NCI-H2107 treated with DMSO at 0.1 percent for 48 hours (cell line): Measurements from ENCODE around the gene MILR1.
"Not testable (repeated sequence)": the region's sequence is repeated elsewhere in the genome, so short reads cannot be mapped to it uniquely, and the experiment has no call there.

Experiments used
- DNase-seq: peaks from one replicate; lab custom pipeline; 2025; ENCODE audit not compliant: unreplicated experiment; lab: John Stamatoyannopoulos, UW

The MILR1 gene

GRCh38 chr17:64466834-64467233 lies 17.9 kb downstream of the MILR1 start:
- not testable (repeated sequence) for DNase-seq

- no peak for DNase-seq
These were observed 21.7 kb downstream of the MILR1 start for GRCh38 chr17:64470625-64471024.

- DNase-seq = no peak
These were observed 22.5 kb downstream of the MILR1 start for GRCh38 chr17:64471440-64471839.

GRCh38 chr17:64472564-64472963 lies 23.6 kb downstream of the MILR1 start:
- no peak for DNase-seq

GRCh38 chr17:64477849-64478248 lies 28.9 kb downstream of the MILR1 start:
- DNase-seq = no peak

GRCh38 chr17:64480951-64481350 lies 32.0 kb downstream of the MILR1 start:
- DNase-seq = no peak

- no peak for DNase-seq
These were observed 35.5 kb downstream of the MILR1 start for GRCh38 chr17:64484380-64484779.

- DNase-seq = no peak
These were observed 39.4 kb downstream of the MILR1 start for GRCh38 chr17:64488301-64488700.

GRCh38 chr17:64491034-64491860 lies 42.3 kb downstream of the MILR1 start:
- no peak for DNase-seq

- DNase-seq = no peak
These were observed 43.1 kb downstream of the MILR1 start for GRCh38 chr17:64491994-64492393.

GRCh38 chr17:64492481-64493109 lies 43.7 kb downstream of the MILR1 start:
- no peak for DNase-seq

- DNase-seq = no peak
These were observed 45.2 kb downstream of the MILR1 start for GRCh38 chr17:64494121-64494520.

GRCh38 chr17:64495300-64495699 lies 46.4 kb downstream of the MILR1 start:
- not testable (repeated sequence) for DNase-seq

- no peak for DNase-seq
These were observed 47.5 kb downstream of the MILR1 start for GRCh38 chr17:64496348-64496785.

- DNase-seq = peak; percentile 92
These were observed 48.1 kb downstream of the MILR1 start, which contains the start of gene POLG2 for GRCh38 chr17:64496786-64497564. Gene POLG2, minus strand, starts transcription at chr17:64497054. Its CDS starts 86 bp downstream, at chr17:64496968.

GRCh38 chr17:64497565-64498035 lies 48.7 kb downstream of the MILR1 start:
- no peak for DNase-seq

GRCh38 chr17:64498308-64499203 lies 49.6 kb downstream of the MILR1 start:
- DNase-seq = no peak

GRCh38 chr17:64499805-64500486 lies 51.0 kb downstream of the MILR1 start:
- DNase-seq = no peak

GRCh38 chr17:64500487-64500859 lies 51.6 kb downstream of the MILR1 start:
- DNase-seq = no peak
